Amniotic stem cell (primary cell): Measurements from ENCODE around the gene OSBPL3.
"Not testable (repeated sequence)": the region's sequence is repeated elsewhere in the genome, so short reads cannot be mapped to it uniquely, and the experiment has no call there.

ENCODE experiments used
- DNase-seq: peaks from one replicate; lab custom pipeline; 2025; lab: John Stamatoyannopoulos, UW

The OSBPL3 gene

GRCh38 chr7:24797270-24797669, 182.7 kb downstream of the OSBPL3 start:
- no peak for DNase-seq

GRCh38 chr7:24795407-24795767, 184.6 kb downstream of the OSBPL3 start:
- no peak for DNase-seq

GRCh38 chr7:24794751-24795406, 185.1 kb downstream of the OSBPL3 start:
- DNase-seq = not testable (repeated sequence)

GRCh38 chr7:24793982-24794648, 185.9 kb downstream of the OSBPL3 start:
- DNase-seq = no peak

- no peak for DNase-seq
Observed at GRCh38 chr7:24788961-24789576, 190.9 kb downstream of the OSBPL3 start.

GRCh38 chr7:24788075-24788474, 191.9 kb downstream of the OSBPL3 start:
- no peak for DNase-seq

- peak; percentile 91 for DNase-seq
Observed at GRCh38 chr7:24786941-24787340, 193.0 kb downstream of the OSBPL3 start.

GRCh38 chr7:24786306-24786705, 193.7 kb downstream of the OSBPL3 start:
- no peak for DNase-seq

GRCh38 chr7:24784277-24784676, 195.7 kb downstream of the OSBPL3 start:
- DNase-seq = no peak

- no peak for DNase-seq
Observed at GRCh38 chr7:24783698-24784097, 196.3 kb downstream of the OSBPL3 start.

- no peak for DNase-seq
Observed at GRCh38 chr7:24781106-24781505, 198.9 kb downstream of the OSBPL3 start.

GRCh38 chr7:24779283-24779655, 200.7 kb downstream of the OSBPL3 start:
- no peak for DNase-seq

GRCh38 chr7:24778543-24779282, 201.3 kb downstream of the OSBPL3 start:
- peak; percentile 75 for DNase-seq

GRCh38 chr7:24777806-24778205, 202.2 kb downstream of the OSBPL3 start:
- DNase-seq = no peak

GRCh38 chr7:24773646-24774045, 206.3 kb downstream of the OSBPL3 start:
- DNase-seq = no peak

- DNase-seq = no peak
Observed at GRCh38 chr7:24769851-24770250, 210.1 kb downstream of the OSBPL3 start.

GRCh38 chr7:24769014-24769830, 210.8 kb downstream of the OSBPL3 start:
- no peak for DNase-seq

GRCh38 chr7:24767878-24768569, 212.0 kb downstream of the OSBPL3 start:
- DNase-seq = no peak

GRCh38 chr7:24764972-24765744, 214.8 kb downstream of the OSBPL3 start:
- no peak for DNase-seq

GRCh38 chr7:24764011-24764410, 216.0 kb downstream of the OSBPL3 start:
- no peak for DNase-seq
